Activated CD4-positive, alpha-beta T cell treated with anti-CD3 and anti-CD28 coated beads, Interleukin-2, amount 50 U/mL, for 4 hours (primary cell): ENCODE results near the gene PAPSS2.

Source experiments
- DNase-seq, 2 experiments: peaks; one replicate each; pipeline ENCODE4 v3.0.0-alpha.2; 2020

PAPSS2 gene

DNA sequence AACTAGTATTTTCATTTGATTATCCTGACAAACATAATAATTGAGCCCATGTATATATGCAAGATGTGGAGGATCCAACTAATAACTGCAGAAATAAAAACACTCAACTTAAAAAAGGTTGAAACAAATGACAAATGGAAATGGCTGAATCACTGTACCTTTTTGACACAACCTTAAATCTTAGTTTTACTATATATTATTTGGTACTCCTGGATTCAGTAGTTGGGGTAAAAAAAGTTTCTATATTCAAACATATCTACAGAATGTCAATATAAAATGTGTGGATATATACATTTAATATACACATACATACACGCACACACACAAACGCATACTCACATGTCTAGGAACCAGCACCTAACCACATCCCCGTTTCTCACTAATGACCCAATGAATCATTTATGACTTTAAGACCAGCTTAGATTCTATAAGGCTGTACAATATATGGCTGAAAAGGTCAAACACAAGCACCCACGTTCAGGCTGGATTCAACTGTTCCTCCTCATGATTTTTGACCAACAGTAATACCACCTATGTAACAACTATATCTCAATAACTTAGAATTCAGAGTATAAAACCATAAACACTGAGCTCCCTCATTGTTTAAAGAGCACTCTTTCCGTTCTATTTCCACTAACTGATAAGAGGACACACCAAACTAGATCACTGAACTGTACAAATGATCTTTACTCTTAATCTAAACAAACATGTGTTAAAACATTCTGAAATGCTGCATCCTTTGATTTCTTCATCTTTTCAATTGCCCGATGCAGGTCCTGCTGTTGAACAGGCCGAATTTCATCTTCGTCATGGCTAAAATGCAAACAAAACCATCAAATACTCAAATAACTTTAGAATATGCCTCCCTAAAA lies 94.6 kb downstream of the PAPSS2 start:
- DNase-seq = no peak

DNA sequence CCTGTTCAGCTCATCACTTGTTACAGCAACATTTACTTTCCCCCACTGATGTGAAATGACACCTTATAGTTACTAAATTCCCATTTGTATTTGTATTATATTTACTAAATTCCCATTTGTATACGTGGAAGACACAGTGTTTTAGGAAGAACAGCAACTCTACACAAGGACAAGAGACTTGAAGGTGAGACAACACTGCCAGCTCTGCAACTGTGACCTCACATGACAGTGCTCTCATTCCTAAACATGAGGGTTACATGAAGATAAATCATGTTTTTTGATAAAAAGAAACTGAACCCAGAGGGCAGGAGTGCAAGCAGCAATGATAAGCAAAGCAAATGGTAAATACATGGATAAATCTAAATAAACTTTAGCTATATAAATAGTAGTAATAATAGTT lies 98.0 kb downstream of the PAPSS2 start:
- DNase-seq = no peak

DNA sequence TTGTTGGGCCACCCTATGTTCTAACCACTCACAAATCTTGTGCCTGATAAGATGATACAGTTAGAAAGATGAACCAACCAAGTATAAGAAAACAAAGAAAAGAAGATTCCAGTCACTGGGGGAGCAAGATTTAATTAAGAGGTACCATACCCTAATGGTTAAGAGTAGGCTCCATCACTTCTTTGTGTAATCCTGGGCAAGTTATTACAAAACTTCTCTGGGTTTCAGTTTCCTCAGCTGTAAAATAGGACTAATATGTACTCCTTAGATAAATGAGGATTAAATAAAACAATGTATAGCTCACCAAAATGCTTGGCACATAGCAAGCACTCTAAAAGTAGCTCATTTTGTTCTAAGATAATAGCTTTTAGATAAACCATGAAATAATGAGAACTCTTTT lies 99.9 kb downstream of the PAPSS2 start:
- DNase-seq = no peak

DNA sequence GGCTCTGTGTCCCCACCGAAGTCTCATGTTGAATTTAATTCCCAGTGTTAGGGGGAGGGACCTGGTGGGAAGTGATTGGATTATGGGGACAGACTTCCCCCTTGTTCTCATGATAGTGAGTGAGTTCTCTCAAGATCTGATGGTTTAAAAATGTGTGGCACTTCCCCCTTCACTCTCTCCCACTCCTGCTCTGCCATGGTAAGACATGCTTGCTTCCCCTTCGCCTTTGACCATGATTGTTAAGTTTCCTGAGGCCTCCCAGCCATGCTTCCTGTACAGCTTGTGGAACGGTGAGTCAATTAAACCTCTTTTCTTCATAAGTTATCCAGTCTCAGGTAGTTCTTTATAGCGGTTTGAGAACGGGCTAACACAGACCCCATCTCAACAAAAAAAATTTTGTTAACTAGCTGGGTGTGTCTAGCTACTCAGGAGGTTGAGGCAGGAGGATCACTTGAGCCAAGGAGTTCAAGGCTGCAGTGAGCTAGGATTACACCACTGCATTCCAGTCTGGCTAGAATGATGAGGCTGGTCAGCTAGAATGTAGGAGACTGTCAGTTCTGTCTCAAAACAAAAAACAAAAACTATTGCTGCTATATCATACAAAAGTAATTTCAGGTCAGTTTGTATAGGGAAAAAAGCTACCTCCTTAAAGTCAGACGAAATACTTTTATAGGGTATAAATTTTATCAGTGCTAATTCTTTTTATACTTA lies 100.7 kb downstream of the PAPSS2 start:
- no peak for DNase-seq

DNA sequence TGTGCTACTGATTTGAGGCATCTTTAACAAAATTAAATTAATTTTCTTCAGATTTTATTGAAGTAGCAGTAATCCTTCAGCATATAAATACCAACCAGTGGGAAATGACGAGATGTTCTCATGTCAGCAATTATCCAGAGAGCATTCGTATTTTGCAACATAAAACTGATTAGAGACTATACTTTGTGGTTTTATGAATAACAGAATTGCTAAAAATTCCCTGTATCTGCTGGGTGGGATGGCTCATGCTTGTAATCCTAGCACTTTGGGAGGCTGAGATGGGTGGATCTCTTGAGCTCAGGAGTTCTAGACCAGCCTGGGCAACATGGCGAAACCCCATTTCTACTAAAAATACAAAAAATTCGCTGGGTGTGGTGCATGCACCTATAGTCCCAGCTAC lies 101.5 kb downstream of the PAPSS2 start:
- DNase-seq = no peak

DNA sequence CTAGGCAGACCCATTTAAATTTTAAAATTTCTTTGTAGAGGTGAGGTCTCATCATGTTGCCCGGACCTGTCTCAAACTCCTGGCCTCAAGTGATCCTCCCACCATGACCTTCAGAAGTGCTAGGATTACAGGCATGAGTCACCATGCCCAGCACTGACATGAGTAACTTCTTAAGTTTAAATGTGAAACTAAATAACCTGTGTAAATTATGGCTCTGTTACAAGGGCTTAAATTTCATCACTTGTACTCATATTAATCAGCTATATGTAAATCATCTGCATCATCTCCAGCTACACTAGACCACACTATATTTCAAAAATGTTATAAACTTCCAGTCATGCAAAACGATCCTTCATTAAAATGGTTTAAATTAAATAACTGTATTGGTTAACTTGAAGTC lies 102.2 kb downstream of the PAPSS2 start:
- peak; percentile 5 to 8 for DNase-seq

DNA sequence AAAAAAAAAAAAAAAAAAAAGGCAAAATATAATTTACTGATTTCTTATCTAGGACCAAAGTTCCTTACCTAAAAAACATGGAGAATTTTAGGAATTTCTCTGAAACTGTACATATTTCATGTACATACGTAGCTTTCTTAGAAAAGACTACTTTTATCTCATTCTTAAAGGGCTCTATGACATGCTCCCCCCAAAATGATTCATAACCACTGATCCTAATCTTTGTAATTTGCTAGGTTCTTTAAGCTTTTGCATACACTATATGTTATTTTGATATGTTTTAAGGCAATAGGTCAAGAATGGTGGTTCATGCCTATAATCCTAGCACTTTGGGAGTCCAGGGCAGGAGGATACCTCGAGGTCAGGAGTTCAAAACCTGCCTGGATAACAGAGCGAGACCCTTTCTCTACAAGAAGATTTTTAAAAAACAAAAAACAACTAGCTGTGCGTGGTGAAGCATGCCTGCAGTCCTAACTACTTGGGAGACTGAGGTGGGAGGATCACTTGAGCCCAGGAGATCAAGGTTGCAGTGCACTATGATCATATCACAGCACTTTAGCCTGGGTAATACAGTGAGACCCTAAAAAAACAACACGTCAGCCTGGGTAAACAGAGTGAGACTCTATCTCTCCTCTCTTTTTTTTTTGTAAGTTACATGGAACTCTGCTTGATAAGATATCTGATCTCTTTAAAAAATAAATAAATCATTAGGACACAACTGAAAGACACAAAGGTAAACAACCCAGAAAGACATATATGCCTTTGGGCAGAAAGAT lies 103.6 kb downstream of the PAPSS2 start:
- no peak for DNase-seq

DNA sequence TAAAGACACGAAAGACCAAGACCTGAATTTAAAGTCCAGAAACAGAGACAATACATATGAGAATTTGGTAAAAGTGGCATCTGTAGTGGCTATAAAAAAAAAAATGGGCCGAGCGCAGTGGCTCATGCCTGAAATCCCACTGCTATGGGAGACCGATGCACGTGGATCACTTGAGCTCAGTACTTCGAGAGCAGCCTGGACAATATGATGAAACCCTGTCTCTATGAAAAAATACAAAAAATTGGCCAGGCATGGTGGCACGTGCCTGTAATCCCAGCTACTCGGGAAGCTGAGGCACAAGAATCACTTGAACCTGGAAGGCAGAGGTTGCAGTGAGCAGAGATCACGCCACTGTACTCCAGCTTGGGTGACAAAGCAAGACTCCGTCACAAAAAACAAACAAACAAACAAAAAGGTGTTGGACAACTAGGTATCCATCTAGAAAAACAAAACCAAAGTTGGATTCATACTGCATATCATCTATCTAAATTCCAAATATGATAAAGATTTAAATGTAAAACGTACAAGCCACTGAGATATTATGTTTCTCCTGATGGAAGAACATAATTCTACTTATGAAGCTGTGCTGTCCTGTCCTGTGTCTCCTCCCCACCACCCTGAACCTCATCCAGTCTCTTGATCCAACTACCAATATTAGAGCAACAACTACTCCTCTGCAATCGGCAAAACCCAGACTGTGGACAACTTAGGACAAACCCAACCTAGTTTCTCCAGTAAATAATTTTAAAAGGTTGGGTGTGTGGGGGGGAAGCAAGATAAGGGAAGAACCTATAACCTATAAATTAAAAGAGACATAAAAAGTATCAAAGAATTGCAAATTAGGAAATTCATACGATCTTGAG lies 104.6 kb downstream of the PAPSS2 start:
- DNase-seq = no peak

DNA sequence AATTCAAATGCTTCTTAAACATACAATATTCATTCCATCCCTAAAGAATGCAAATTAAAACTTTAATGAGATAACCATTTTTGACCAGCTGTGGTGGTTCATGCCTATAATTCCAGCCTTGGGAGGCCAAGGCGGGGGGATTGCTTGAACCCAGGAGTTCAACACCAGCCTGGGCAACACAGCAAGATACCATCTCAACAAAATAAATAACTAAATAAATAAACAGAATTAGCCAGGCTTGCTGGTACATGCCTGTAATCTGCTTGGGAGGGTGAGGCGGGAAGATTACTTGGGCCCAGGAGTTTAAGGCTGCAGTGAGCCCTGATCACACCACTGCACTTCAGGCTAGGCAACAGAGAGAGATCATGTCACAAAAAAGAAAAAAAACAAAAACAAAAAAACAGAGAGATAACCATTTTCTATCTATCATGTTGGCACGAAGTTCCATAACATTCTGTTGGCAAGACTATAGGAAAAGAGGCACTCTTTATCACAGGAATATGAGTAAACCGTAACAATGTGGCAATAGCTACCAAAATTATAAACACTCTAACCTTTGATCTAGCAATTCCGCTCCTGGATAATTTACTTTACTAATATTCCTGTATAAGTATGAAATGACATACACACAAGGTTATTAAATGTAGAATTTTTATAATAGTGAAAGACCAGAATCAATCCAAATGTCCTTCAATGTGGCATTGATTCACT lies 106.1 kb downstream of the PAPSS2 start:
- no peak for DNase-seq

DNA sequence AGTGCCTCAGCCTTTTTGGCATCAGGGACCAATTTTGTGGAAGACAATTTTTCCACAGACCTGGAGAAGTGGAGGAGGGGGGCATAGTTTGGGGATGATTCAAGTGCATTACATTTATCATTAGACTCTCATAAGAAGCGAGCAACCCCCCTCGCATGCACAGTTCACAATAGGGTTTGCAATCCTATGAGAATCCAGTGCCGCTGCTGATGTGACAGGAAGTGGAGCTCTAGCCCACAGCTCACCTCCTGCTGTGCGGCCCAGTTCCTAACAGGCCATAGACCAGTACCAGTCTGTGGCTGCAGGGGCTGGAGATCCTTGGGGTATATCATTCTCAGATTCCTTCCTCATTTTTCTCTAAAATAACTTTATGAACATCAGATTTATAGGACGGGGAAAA lies 107.6 kb downstream of the PAPSS2 start:
- DNase-seq = no peak

DNA sequence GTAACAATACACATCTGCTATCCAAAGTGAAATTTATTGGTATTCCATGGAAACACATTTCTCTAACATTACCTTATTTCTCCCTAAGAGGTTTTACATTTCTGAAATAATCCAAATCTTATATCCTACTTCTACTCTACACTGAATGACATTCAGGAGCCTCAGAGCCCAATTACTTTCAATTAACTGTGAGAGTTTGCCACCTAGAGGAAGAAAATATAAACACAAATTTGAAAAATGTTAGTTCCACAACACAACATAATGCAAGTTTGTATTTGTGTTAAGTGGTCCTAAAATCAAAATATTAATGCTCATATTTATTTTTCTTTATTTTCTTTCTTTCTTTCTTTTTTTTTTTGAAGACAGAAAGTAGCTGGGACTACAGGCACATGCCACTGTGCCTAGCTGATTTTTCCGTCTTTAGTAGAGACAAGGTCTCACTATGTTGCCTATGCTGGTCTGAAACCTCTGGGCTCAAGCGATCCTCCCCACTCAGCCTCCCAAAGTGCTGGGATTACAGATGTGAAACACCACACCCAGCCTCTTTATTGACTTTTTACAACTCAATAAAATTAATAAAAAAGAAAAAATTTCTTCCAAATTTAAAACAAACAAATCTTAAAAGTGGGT lies 112.3 kb downstream of the PAPSS2 start:
- no peak for DNase-seq

DNA sequence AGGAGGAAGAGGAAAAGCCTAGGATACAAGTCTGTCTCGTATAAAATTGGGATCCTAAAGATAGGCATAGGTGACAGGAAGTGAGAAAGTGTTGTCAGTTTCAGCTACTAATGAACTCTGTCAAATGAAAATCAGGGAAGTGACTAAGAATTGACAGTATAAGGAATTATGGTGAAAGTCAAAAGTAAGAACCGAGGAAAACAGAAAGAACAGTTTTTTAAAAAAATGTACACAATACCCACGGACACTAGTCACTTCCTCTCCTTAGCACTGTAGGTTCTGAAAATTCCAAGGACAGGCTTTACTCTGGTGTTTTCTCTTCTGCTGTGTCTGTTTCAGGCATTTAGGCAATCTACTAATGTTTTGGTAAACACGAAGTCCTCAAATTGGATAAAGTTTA lies 116.1 kb downstream of the PAPSS2 start:
- DNase-seq = no peak

DNA sequence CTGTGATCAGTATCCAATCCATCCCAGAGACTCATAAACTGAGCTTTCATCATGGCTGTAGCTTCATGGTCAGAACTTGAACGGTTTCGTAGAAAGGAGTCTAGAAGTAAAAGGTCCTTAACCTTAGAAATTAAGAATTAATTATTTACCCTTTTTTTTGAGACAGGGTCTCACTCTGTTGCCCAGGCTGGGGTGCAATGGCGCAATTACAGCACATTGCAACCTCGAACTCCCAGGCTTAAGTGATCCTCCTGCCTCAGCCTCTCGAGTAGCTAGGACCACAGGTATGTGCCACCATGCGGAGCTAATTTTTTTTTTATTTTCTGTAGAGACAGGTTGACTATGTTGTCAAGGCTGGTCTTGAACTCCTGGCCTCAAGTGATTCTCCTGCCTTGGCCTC lies 116.7 kb downstream of the PAPSS2 start:
- no peak for DNase-seq

DNA sequence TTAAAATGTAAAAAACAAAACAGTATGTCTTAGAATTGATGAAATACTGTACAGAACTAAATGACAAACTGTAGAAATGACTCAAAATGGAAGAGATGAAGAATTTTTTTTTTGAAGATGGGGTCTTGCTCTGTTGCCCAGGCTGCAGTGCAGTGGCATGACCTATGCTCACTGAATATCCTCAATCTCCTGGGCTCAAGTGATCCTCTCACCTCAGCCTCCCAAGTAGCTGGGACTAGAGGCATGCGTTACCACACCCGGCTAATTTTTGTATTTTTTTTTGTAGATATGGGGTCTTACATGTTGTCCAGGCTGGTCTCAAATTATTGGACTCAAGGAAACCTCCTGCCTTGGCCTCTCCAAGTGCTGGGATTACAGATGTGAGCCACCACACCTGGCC lies 121.9 kb downstream of the PAPSS2 start:
- DNase-seq = no peak

DNA sequence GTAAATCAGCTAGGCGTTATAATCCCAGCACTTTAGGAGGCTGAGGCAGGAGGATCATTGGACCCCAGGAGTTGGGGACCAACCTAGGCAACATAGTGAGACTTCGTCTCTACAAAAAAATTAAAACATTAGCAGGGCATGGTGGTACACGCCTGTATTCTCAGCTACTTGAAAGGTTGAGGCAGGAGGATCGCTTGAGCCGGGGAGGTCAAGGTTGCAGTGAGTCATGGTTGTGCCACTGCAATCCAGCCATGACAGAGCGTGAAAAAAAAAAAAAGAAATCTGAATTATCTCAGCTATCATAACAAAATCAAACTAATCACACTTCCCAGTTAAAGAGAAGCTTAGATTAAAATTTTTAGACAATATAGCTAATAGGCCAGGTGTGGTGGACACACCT lies 123.0 kb downstream of the PAPSS2 start:
- no peak for DNase-seq

DNA sequence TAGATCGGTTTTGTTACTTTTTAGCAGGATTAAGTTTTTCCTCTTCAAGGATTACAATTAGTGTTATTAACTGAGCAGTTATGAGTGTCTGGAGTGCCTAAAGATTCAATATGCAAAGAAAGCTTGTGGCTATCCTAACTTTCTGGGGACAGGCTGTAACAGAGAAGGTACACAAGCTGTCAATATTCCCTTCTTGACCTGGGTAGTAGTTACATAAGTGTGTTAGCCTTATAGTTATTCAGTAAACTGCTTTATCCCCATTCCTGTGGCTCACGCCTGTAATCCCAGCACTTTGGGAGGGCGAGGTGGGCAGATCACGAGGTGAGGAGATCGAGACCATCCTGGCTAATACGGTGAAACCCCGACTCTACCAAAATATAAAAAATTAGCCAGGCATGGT lies 126.7 kb downstream of the PAPSS2 start:
- no peak for DNase-seq

DNA sequence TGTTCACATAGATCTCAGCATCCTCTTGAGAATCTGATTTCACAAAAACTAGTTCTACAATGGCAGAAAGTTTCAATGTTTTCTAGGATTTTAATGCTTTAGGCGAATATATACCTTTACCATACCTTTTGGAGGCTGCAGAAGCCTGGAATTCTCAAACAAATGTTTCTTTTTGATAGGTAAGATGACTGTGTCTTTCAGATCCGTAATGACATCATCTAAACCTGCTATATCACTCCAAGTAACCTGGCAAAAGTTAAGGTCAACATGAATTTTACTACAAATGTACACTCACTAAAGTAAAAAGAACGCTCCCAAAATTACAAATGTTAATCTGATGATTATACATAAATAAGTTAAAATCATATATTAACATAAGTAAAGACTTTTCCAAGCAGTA lies 130.5 kb downstream of the PAPSS2 start:
- DNase-seq = no peak

DNA sequence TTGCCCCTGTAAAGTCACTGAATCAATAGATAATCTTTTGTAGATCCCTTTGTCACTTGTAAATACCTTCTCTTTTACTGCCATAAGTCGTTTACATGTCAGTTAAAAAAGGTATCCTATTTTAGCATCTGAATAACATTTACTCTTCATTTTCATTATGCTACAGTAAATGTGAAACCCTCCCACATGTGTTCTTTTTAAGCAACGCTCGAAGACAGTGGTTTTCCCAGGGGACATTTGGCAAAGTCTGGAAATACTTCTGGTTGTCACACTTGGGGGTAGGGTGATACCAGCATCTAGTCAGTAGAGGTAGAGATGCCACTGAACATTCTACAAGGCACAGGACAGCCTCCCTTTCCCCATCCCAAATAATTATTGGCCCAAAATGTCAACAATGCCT lies 134.6 kb downstream of the PAPSS2 start:
- DNase-seq = no peak
